Kidney epithelial cell (primary cell): ENCODE data around the gene ICE1. TPM values are rescaled to one million over a fixed set of nuclear protein-coding genes. Genes with fewer than 3 reads are reported as not detected.

Experiments
- DNase-seq: peaks from one replicate; pipeline ENCODE4 v3.0.0-alpha.2; 2010; ENCODE audit warnings: low read depth
- H3K27me3 ChIP-seq: 2 replicates; pipeline ENCODE4 v1.6.0; 2011; ENCODE audit warnings: low read length; ENCODE audit not compliant: control insufficient read depth, insufficient read depth
- H3K36me3 ChIP-seq: 2 replicates; pipeline ENCODE4 v1.5.1; 2011; ENCODE audit warnings: low read length; ENCODE audit not compliant: control insufficient read depth, insufficient read depth
- H3K4me3 ChIP-seq: 2 replicates; pipeline ENCODE4 v1.5.1; 2011; ENCODE audit warnings: low read depth, mild to moderate bottlenecking, control low read depth, low read length
- CTCF ChIP-seq: IDR thresholded peaks from 2 replicates; pipeline ENCODE4 v1.5.1; 2011; ENCODE audit warnings: mild to moderate bottlenecking, moderate library complexity, low read length, control low read depth, inconsistent platforms; ENCODE audit not compliant: insufficient read depth, poor library complexity, severe bottlenecking
- total RNA-seq: library from RNA; depleted of rRNA; stranded (reverse); fragments of >200 nt; gene quantifications from 2 replicates; pipeline ENCODE4 v1.2.3, GENCODE V29; 2015

The ICE1 gene
- total RNA-seq, 1 donor from 2014 or later: 30.5 TPM

GRCh38 chr5:5398071-5398470 is 24.4 kb upstream of the ICE1 start:
- H3K4me3 ChIP-seq: no peak overlapping the region
- no peaks in the 10 kb centered on the region for H3K27me3 ChIP-seq
- no peak for DNase-seq
- TF ChIP-seq CTCF: no peak
- no peaks in the 10 kb centered on the region for H3K36me3 ChIP-seq

- DNase-seq: no peak
- Histone ChIP-seq H3K4me3 (no peak overlapping the region), H3K27me3 (no peaks in the 10 kb centered on the region), H3K36me3 (no peaks in the 10 kb centered on the region)
- no peak for TF ChIP-seq CTCF
Measured at GRCh38 chr5:5401095-5401494, 21.4 kb upstream of the ICE1 start.

- Histone ChIP-seq H3K36me3 (no peaks in the 10 kb centered on the region), H3K4me3 (no peak overlapping the region), H3K27me3 (no peaks in the 10 kb centered on the region)
- DNase-seq: no peak
- no peak for TF ChIP-seq CTCF
Measured at GRCh38 chr5:5403741-5404140, 18.7 kb upstream of the ICE1 start.

GRCh38 chr5:5404381-5404780 is 18.1 kb upstream of the ICE1 start:
- H3K4me3 ChIP-seq: no peak overlapping the region
- no peak for DNase-seq
- no peaks in the 10 kb centered on the region for H3K36me3 ChIP-seq
- TF ChIP-seq CTCF: no peak
- H3K27me3 ChIP-seq: no peaks in the 10 kb centered on the region

- no peak for TF ChIP-seq CTCF
- Histone ChIP-seq H3K36me3 (no peaks in the 10 kb centered on the region), H3K4me3 (no peak overlapping the region), H3K27me3 (no peaks in the 10 kb centered on the region)
- DNase-seq: no peak
Measured at GRCh38 chr5:5405441-5405840, 17.0 kb upstream of the ICE1 start.

- no peak for DNase-seq
- TF ChIP-seq CTCF: no peak
Measured at GRCh38 chr5:5407924-5408323, 14.6 kb upstream of the ICE1 start.

More at GRCh38 chr5:5407924-5408323, 14.6 kb upstream of the ICE1 start:
- H3K27me3 ChIP-seq: no peaks in the 10 kb centered on the region
- H3K4me3 ChIP-seq: no peak overlapping the region
- H3K36me3 ChIP-seq: no peaks in the 10 kb centered on the region
